Inflammatory macrophage (primary cell): Measurements from ENCODE around the gene MISP.

ENCODE experiments used
- DNase-seq, 2 donors: peaks; one replicate each; pipeline ENCODE4 v3.0.0-alpha.2; 2020 to 2022

The MISP gene

GRCh38 chr19:776549-776948 is 25.6 kb downstream of the MISP start:
- DNase-seq: no peak

- DNase-seq: peak in 1 of 2 donors; percentile 22
Observed at GRCh38 chr19:778910-779653, 28.2 kb downstream of the MISP start.

GRCh38 chr19:780935-781334 is 30.0 kb downstream of the MISP start:
- no peak for DNase-seq

GRCh38 chr19:781800-782184 is 30.9 kb downstream of the MISP start:
- no peak for DNase-seq

- DNase-seq: no peak
Observed at GRCh38 chr19:782185-782877, 31.4 kb downstream of the MISP start.

GRCh38 chr19:782878-783668 is 32.2 kb downstream of the MISP start:
- DNase-seq: no peak

DNA sequence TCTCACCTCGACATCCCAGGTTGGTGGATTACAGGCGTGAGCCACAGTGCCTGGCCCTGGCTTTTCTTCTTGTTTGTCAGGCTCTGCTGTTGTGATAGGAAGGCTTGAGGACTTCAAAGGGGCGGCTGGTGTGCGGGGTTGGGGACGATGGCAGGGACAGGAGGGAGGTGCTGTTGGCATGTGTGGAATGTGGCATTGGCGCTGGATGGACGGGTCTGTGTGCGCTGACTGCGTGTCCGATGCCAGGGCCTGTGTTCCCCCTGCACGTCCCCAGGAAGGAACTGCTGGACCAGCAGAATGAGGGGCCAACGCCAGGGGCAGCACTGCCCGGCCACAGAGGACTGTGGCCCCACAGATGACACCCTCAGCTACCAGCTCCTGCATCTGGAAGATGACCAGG is 33.6 kb downstream of the MISP start:
- DNase-seq: no peak

DNA sequence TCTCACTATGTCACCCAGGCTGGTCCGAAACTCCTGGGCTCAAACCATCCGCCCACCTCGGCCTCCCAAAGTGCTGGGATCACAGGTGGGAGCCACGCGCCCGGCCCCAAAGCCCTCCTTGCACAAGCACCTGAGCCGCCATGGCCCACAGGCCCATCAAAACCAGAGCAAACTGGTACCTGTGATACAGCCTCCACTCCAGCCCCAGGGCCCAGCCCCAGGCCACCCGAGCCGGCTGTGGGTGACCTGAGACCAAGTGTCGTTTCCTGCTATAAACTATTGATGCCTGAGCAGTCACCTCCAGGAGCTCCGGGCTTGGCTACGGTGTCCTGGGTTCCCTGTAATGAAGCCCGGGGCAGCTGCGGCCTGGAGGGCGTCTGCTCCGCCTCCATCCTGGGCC is 36.6 kb downstream of the MISP start:
- DNase-seq: no peak

GRCh38 chr19:788686-788982 is 37.7 kb downstream of the MISP start:
- no peak for DNase-seq

- DNase-seq: peak; percentile 41 to 65
Observed at GRCh38 chr19:788983-789700, 38.2 kb downstream of the MISP start.

- DNase-seq: no peak
Observed at GRCh38 chr19:789701-790060, 38.8 kb downstream of the MISP start.

- DNase-seq: no peak
Observed at GRCh38 chr19:791007-791566, 40.2 kb downstream of the MISP start.

DNA sequence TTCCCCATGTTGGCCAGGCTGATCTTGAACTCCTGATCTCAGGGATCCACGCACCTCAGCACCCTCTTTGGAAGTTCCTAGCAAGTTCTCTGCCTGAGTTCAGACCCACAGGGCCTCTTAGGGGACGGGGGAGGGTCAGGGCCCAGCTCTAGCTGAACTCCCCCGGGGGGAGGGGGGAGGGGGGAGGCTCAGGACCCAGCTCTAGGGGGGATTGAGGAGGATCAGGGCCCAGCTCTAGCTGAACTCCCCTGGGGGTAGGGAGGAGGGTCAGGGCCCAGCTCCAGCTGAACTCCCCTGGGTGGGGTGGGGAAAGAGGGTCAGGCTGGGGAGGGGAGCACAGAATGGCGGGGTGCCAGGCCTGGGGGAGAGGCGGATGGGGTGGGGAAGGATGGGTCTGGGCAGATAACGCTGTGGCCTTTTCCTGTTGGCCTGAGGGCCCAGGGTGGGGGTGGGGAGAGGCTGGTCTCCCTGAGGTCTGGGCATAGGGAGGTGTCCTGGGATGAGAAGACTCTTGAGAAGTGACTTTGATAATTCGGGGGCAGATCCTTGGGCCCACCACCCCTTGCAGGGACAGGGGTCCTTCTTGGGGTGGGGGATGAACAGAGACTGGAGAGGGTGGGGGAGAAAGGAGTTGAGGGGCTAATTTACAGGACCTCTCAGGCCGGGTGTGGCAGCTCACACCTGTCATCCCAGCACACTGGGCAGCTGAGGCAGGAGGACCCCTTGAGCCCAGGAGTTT is 40.8 kb downstream of the MISP start:
- no peak for DNase-seq

- no peak for DNase-seq
Observed at GRCh38 chr19:792306-792885, 41.5 kb downstream of the MISP start.

DNA sequence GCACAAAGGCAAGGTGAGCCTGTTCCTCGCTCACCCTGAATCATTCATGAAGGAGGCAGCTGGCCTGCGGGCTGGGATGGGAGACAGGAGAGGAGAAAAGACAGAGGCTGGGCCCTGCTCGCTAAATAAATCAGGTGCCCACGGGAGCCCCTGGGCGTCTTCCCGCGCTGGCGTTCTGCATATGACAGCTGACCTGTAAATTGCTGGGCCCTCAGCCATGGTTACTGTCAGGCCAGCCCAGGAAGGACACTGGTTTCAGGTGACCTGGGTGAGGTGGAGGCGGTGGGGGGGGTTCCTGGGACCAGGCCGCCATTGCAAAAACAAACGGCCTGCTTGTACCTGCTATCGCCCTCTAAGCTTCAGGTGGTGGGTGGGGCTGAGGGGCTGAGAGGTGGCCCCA is 42.9 kb downstream of the MISP start:
- no peak for DNase-seq

GRCh38 chr19:795073-795611 is 44.2 kb downstream of the MISP start:
- no peak for DNase-seq

GRCh38 chr19:795691-796581 is 45.0 kb downstream of the MISP start:
- DNase-seq: no peak

GRCh38 chr19:796692-797527 is 46.0 kb downstream of the MISP start, which contains the start of gene PTBP1:
Gene PTBP1 (plus strand): TSS chr19:797452. CDS start chr19:797498, 46 bp downstream.
- DNase-seq: peak; percentile 100
